Ovary (tissue), 3 donors: Measurements from ENCODE around the gene ATG14.

Experiments
- CTCF ChIP-seq, 3 donors: fragments of 450-650 bp in 2 of 3; fragments of 200-600 bp in 1 of 3; IDR thresholded peaks; one replicate each; pipeline versions ENCODE4 v1.5.1 to v1.8.0; 2016 to 2022; ENCODE audit warnings: antibody characterized with exemption in 3 of 3, mild to moderate bottlenecking in 1 of 3
- EP300 ChIP-seq: sonication (generic); formaldehyde crosslinking; IDR thresholded peaks from one replicate; pipeline ENCODE4 v1.6.1; 2017; ENCODE audit warnings: antibody characterized with exemption
- POLR2A ChIP-seq: fragments of 450-650 bp; IDR thresholded peaks from one replicate; pipeline ENCODE4 v1.6.1; 2017; ENCODE audit warnings: antibody characterized with exemption, mild to moderate bottlenecking, moderate library complexity
- donor health status: DM: no; HTN: no; CAD: no.

DNA sequence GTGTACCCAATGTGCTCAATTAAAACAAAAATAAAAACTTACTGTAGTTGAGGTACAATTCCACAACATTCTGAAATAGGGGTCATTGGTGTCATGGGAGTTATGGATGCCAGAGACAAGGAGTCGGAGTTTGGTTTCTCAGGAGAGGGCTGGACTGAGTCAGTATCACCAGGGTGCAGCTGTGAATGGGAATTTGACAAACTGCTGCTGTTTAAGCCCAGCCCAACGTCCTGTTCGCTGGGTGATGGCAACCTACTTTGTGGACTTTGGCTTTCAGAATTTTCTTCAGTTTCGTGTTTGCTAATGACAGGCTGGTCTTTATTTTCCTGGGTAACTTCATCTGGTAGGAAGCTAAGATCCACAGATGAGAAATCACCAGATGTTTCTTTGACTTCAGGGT is 24.9 kb upstream of the ATG14 start:
- no peak for TF ChIP-seq CTCF (IDR thresholded peaks at IDR 0.05)
- TF ChIP-seq POLR2A = no peak
- no peak for TF ChIP-seq EP300
